SK-N-SH (cell line): Measurements from ENCODE around the gene SPACA5B. TPM values are rescaled to one million over a fixed set of nuclear protein-coding genes. Genes with fewer than 3 reads are reported as not detected.
"Not testable (repeated sequence)": the region's sequence is repeated elsewhere in the genome, so short reads cannot be mapped to it uniquely, and the experiment has no call there.

ENCODE experiments used
- CTCF ChIA-PET: fragments of 300-600, 350-600 bp; formaldehyde crosslinking; extraction: SDS; loops from one replicate; lab custom pipeline; 2021; lab: Yijun Ruan, JAX
- POLR2A ChIA-PET: fragments of 350-600 bp; sonication (Branson Sonifier 250); formaldehyde crosslinking; extraction: SDS; loops from one replicate; lab custom pipeline; 2020; ENCODE audit warnings: antibody characterized with exemption, inconsistent platforms; lab: Yijun Ruan, JAX
- DNase-seq: peaks from one replicate; pipeline ENCODE4 v3.0.0; 2012
- H2AFZ ChIP-seq: fragments of 200-600 bp; sonication (generic); 2 replicates; pipeline ENCODE4 v1.8.1; 2016; ENCODE audit warnings: antibody characterized with exemption, mild to moderate bottlenecking, low read depth
- H3F3A ChIP-seq: fragments of 200-600 bp; sonication (generic); replicated peaks from 2 replicates; pipeline ENCODE3; 2016; ENCODE audit warnings: antibody characterized with exemption, mild to moderate bottlenecking; ENCODE audit not compliant: insufficient read depth
- H3K27ac ChIP-seq, 2 experiments: fragments of 200-500 bp in 1 of 2; fragments of 200-600 bp in 1 of 2; sonication (Bioruptor generic) in 1 of 2; sonication (generic), shearing (Covaris generic) in 1 of 2; 2 replicates each; pipeline versions ENCODE4 v1.5.1 to v1.6.1; 2014 to 2016; ENCODE audit warnings: low read depth in 2 of 2, inconsistent platforms in 1 of 2, low read length in 1 of 2, mild to moderate bottlenecking in 1 of 2, mixed read lengths in 1 of 2
- H3K27me3 ChIP-seq: fragments of 200-600 bp; sonication (generic), shearing (Covaris generic); 2 replicates; pipeline ENCODE4 v1.6.1; 2016; ENCODE audit warnings: mixed run types; ENCODE audit not compliant: insufficient read depth
- H3K36me3 ChIP-seq, 2 experiments: fragments of 200-500 bp in 1 of 2; fragments of 200-600 bp in 1 of 2; sonication (Bioruptor generic) in 1 of 2; sonication (generic) in 1 of 2; replicated peaks in 1 of 2; 2 replicates each; pipeline versions ENCODE3 to v1.5.1; 2014 to 2016; ENCODE audit warnings: low read length in 1 of 2, mild to moderate bottlenecking in 1 of 2; ENCODE audit not compliant: insufficient read depth in 2 of 2, control insufficient read depth in 1 of 2
- H3K4me1 ChIP-seq, 2 experiments: fragments of 200-500 bp in 1 of 2; fragments of 200-600 bp in 1 of 2; sonication (Bioruptor generic) in 1 of 2; sonication (generic), shearing (Covaris generic) in 1 of 2; 2 replicates each; pipeline versions ENCODE4 v1.5.1 to v1.6.1; 2014 to 2016; ENCODE audit warnings: low read depth in 1 of 2, low read length in 1 of 2, mixed run types in 1 of 2; ENCODE audit not compliant: insufficient read depth in 2 of 2, control insufficient read depth in 1 of 2
- H3K4me2 ChIP-seq: fragments of 200-600 bp; sonication (generic), shearing (Covaris generic); 2 replicates; pipeline ENCODE4 v1.6.1; 2017; ENCODE audit warnings: mixed run types
- H3K4me3 ChIP-seq, 2 experiments: fragments of 200-500 bp in 1 of 2; fragments of 200-600 bp in 1 of 2; sonication (Bioruptor generic) in 1 of 2; sonication (generic), shearing (Covaris generic) in 1 of 2; 2 replicates each; pipeline versions ENCODE4 v1.5.1 to v1.8.1; 2014 to 2016; ENCODE audit warnings: low read depth in 2 of 2, inconsistent platforms in 1 of 2, low read length in 1 of 2, mild to moderate bottlenecking in 1 of 2, mixed read lengths in 1 of 2, moderate library complexity in 1 of 2
- H3K79me2 ChIP-seq: fragments of 200-600 bp; sonication (generic); 2 replicates; pipeline ENCODE4 v1.8.1; 2017; ENCODE audit warnings: mild to moderate bottlenecking; ENCODE audit not compliant: insufficient read depth
- H3K9ac ChIP-seq: fragments of 200-600 bp; sonication (generic); 2 replicates; pipeline ENCODE4 v1.6.1; 2017; ENCODE audit warnings: mixed run types
- H3K9me2 ChIP-seq: fragments of 200-600 bp; sonication (generic); 2 replicates; pipeline ENCODE4 v1.6.1; 2017; ENCODE audit warnings: mixed run types
- H3K9me3 ChIP-seq: fragments of 200-600 bp; sonication (generic); 2 replicates; pipeline ENCODE4 v1.6.1; 2017; ENCODE audit warnings: mixed run types, mild to moderate bottlenecking, moderate library complexity
- H4K20me1 ChIP-seq: fragments of 200-600 bp; sonication (generic); 2 replicates; pipeline ENCODE4 v1.6.1; 2017; ENCODE audit warnings: mild to moderate bottlenecking, mixed run types; ENCODE audit not compliant: insufficient read depth
- FOSL2 ChIP-seq: IDR thresholded peaks from 2 replicates; pipeline ENCODE4 v1.4.0; 2012; ENCODE audit warnings: low read depth, mild to moderate bottlenecking, moderate library complexity, borderline replicate concordance
- GABPA ChIP-seq: IDR thresholded peaks from 2 replicates; pipeline ENCODE4 v1.4.0; 2012; ENCODE audit warnings: low read depth, mild to moderate bottlenecking
- MEF2A ChIP-seq: IDR thresholded peaks from 2 replicates; pipeline ENCODE4 v1.4.0; 2012; ENCODE audit warnings: low read depth, borderline replicate concordance
- NFIC ChIP-seq: IDR thresholded peaks from 2 replicates; pipeline ENCODE4 v1.4.0; 2012; ENCODE audit warnings: borderline replicate concordance
- NRF1 ChIP-seq: IDR thresholded peaks from 2 replicates; pipeline ENCODE4 v1.6.1; 2012; ENCODE audit warnings: low read depth, mild to moderate bottlenecking, low read length
- RXRA ChIP-seq: IDR thresholded peaks from 2 replicates; pipeline ENCODE4 v1.4.0; 2012; ENCODE audit warnings: low read depth, mild to moderate bottlenecking, borderline replicate concordance
- SMC3 ChIP-seq: IDR thresholded peaks from 2 replicates; pipeline ENCODE4 v1.6.1; 2012; ENCODE audit warnings: low read depth, low read length, improper control_type of control experiment
- WGBS: methylation state at CpG from one replicate; pipeline ENCODE4 v1.1.6; 2017; ENCODE audit warnings: low lambda C conversion rate; 5-methylcytosine and 5-hydroxymethylcytosine counted together
- polyA plus RNA-seq, 3 experiments: library from polyadenylated mRNA; depleted of rRNA; stranded (reverse); fragments of >200 nt; gene quantifications; 2 replicates each; pipeline ENCODE4 v1.2.3, GENCODE V29; 2012

SPACA5B gene
- polyA plus RNA-seq, 1 of the 3 experiments (the other 2 are of a cell fraction): not detected

DNA sequence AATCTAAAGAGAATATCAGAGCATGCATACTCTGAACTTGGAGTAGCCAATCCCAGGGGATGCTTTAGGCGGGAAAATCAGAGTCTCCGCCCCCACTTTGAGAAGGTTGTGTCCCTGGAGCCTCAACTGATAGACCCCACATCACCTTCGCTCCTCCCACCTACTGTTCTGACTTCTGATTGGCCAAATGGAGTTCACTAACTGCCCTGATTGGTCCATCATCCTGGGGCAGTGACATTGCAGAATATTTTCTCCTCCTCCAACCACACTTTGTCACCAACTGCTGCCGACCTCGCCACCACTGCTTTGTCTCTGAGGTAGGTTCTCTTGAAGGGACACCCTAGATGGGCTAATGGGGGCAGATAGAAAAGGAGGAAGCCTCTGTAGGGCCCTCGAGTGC lies 22.7 kb upstream of the SPACA5B start:
- H3K27ac ChIP-seq: no peak overlapping the region
- 10% methylated on average over 6 of the region's 6 CpGs for WGBS
- H3K27me3 ChIP-seq: peaks cover 12% of the 10 kb centered on the region; the same call in 1 of the 2 replicates
- H2AFZ ChIP-seq: no peak overlapping the region
- no peak overlapping the region for H3K4me3 ChIP-seq
- no peaks in the 10 kb centered on the region for H4K20me1 ChIP-seq
- no peaks in the 10 kb centered on the region for H3K4me1 ChIP-seq
- TF ChIP-seq FOSL2 (no peak), GABPA (no peak), NFIC (no peak), RXRA (no peak), SMC3 (no peak), MEF2A (no peak), NRF1 (no peak)
- H3K79me2 ChIP-seq: no peaks in the 10 kb centered on the region
- POLR2A ChIA-PET: no interaction called here
- no peak overlapping the region for H3K9ac ChIP-seq
- DNase-seq: no peak
- no peaks in the 10 kb centered on the region for H3K36me3 ChIP-seq
- CTCF ChIA-PET: no interaction called here
- H3F3A ChIP-seq: no peaks in the 10 kb centered on the region
- no peak overlapping the region for H3K4me2 ChIP-seq
- no peaks in the 10 kb centered on the region for H3K9me3 ChIP-seq
- no peaks in the 10 kb centered on the region for H3K9me2 ChIP-seq

DNA sequence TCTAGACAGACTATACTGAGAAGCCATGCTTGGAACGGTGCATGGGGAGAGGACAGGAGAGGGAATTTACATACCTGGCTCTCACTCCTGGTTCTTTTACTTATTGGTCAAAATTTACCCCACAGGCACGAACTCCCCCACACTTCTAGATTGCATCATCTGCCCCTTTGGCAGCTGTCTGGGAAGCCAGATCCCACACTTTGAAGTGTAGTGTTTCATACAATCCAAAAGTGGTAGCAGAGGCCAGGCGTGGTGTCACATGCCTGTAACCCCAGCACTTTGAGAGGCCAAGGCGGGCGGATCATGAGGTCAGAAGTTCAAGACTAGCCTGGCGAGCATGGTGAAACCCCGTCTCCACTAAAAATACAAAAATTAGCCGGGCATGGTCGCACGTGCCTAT lies 5.1 kb upstream of the SPACA5B start:
- H3F3A ChIP-seq, H3K9ac ChIP-seq, H3K4me3 ChIP-seq, H3K27ac ChIP-seq, H4K20me1 ChIP-seq, H3K9me2 ChIP-seq, H3K4me1 ChIP-seq, H3K79me2 ChIP-seq, POLR2A ChIA-PET, H3K36me3 ChIP-seq, H2AFZ ChIP-seq, CTCF ChIA-PET, H3K4me2 ChIP-seq, DNase-seq, H3K9me3 ChIP-seq: not testable (repeated sequence)
- under 1% methylated on average over 10 of the region's 10 CpGs for WGBS
- H3K27me3 ChIP-seq: peaks cover 54% of the 10 kb centered on the region

DNA sequence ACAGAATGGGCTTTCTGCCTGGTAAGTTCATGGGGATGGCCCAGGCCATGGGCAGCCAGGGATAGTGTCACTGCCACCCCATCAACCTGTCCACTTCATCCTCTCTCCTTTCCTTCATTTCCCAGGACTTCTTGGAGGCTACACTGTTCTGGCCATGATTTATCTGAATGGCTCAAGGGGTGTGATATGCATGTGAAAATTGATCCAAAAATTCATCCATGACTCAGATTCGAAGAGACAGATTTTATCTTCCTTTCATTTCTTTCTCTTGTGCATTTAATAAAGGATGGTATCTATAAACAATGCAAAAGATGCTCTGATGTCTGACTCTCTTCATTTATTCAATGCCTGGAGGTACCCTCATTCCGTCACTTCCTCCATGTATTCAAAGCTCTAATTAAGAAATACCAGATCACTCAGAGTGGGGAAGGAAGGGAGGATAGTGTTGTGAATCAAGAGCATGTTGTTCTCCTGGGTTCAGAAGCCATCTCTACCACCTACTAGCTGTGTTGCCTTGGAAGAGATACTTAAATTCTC lies 1.9 kb downstream of the SPACA5B start:
- H3K79me2 ChIP-seq, H3K27me3 ChIP-seq, H2AFZ ChIP-seq, H3K4me1 ChIP-seq, DNase-seq, H3K4me2 ChIP-seq, POLR2A ChIA-PET, H3K9ac ChIP-seq, H3K9me3 ChIP-seq, H3K9me2 ChIP-seq, H4K20me1 ChIP-seq, H3K27ac ChIP-seq, CTCF ChIA-PET, H3K4me3 ChIP-seq, H3F3A ChIP-seq, H3K36me3 ChIP-seq: not testable (repeated sequence)
- no CpG with 5 or more reads among the region's 2 CpGs for WGBS

DNA sequence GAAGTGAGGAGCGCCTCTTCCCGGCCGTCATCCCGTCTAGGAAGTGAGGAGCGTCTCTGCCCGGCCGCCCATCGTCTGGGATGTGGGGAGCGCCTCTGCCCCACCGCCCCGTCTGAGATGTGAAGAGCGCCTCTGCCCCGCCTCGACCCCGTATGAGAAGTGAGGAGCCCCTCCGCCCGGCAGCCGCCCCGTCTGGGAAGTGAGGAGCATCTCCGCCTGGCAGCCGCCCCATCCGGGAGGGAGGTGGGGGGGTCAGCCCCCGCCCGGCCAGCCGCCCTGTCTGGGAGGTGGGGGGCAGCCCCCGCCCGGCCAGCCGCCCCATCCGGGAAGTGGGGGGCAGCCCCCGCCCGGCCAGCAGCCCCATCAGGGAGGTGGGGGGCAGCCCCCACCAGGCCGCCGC lies 8.7 kb downstream of the SPACA5B start:
- DNase-seq, H3K4me1 ChIP-seq, H3K27ac ChIP-seq, H2AFZ ChIP-seq, H3K79me2 ChIP-seq, H3K9ac ChIP-seq, H3K27me3 ChIP-seq, H3K4me2 ChIP-seq, POLR2A ChIA-PET, CTCF ChIA-PET, H3K4me3 ChIP-seq, H3K9me2 ChIP-seq, H3F3A ChIP-seq, H4K20me1 ChIP-seq, H3K9me3 ChIP-seq, H3K36me3 ChIP-seq: not testable (repeated sequence)
- 58% methylated on average over 12 of the region's 33 CpGs for WGBS

DNA sequence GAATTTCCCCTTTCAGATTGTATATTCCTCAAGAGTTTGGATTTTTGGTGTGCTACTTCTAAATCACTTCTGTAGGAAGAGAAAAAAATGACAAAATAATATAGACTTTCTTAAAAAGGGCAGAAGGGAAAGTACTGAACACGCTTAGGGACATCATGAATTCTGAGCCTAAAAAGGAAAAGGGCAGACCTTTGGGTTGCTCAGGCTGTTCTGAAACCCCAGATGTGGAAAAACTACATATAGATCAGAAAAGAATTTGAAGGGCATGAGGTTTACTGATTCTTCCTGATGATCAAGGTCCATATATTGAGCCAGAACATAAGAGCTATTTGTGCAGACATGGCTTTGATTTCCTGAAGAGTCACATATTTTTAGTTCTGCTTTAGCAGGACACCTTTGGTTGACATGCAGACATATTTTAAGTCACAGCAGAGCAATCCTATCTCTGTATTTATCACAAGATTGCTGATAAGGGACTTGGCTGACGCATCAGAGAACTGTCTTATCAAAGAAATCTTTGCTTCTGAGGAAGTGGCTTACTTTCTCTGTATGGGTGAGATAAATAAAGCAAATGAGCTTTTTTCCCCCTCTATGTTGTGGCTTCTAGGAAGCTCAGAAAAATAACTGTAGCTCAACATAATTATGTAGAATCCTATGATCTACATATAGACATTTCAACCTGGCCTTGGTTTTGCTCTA lies 11.5 kb downstream of the SPACA5B start:
- no CpG with 5 or more reads among the region's 2 CpGs for WGBS
- H3K4me3 ChIP-seq, H3K36me3 ChIP-seq, CTCF ChIA-PET, H3K27ac ChIP-seq, H3K9me3 ChIP-seq, H2AFZ ChIP-seq, H3K9me2 ChIP-seq, H4K20me1 ChIP-seq, DNase-seq, H3K4me2 ChIP-seq, POLR2A ChIA-PET, H3K4me1 ChIP-seq, H3K79me2 ChIP-seq, H3F3A ChIP-seq, H3K9ac ChIP-seq: not testable (repeated sequence)
- peaks cover 27% of the 10 kb centered on the region; the same call in 1 of the 2 replicates for H3K27me3 ChIP-seq
